Karpas-422 (cell line): ENCODE measurements around the gene PRKN. TPM values are rescaled to one million over a fixed set of nuclear protein-coding genes. Genes with fewer than 3 reads are reported as not detected.

Experiments
- DNase-seq: peaks from one replicate; pipeline ENCODE4 v3.0.0-alpha.2; 2015
- H2AFZ ChIP-seq: fragments of 200-600 bp; sonication (generic); 2 replicates; pipeline ENCODE4 v1.6.1; 2014; ENCODE audit warnings: antibody characterized with exemption, low read length, mixed read lengths
- H3K27ac ChIP-seq: fragments of 200-600 bp; sonication (generic); 2 replicates; pipeline ENCODE4 v1.5.1; 2014; ENCODE audit warnings: mild to moderate bottlenecking, low read length, moderate library complexity
- H3K27me3 ChIP-seq: fragments of 200-600 bp; sonication (generic); 2 replicates; pipeline ENCODE4 v1.6.1; 2014; ENCODE audit warnings: low read length, mixed read lengths
- H3K36me3 ChIP-seq: fragments of 200-600 bp; sonication (generic); 2 replicates; pipeline ENCODE4 v1.6.1; 2014; ENCODE audit warnings: low read length, mixed read lengths; ENCODE audit not compliant: insufficient read depth
- H3K4me1 ChIP-seq: fragments of 200-600 bp; sonication (generic); 2 replicates; pipeline ENCODE4 v1.6.1; 2014; ENCODE audit warnings: mild to moderate bottlenecking, low read length, mixed read lengths
- H3K4me2 ChIP-seq: fragments of 200-600 bp; sonication (generic); 2 replicates; pipeline ENCODE4 v1.6.1; 2014; ENCODE audit warnings: low read length, low read depth, mild to moderate bottlenecking; ENCODE audit not compliant: poor library complexity, severe bottlenecking
- H3K4me3 ChIP-seq: fragments of 200-600 bp; sonication (generic); 2 replicates; pipeline ENCODE4 v1.5.1; 2014; ENCODE audit warnings: mild to moderate bottlenecking, antibody characterized with exemption, low read length, mixed read lengths
- H3K79me2 ChIP-seq: fragments of 200-600 bp; sonication (generic); 2 replicates; pipeline ENCODE4 v1.6.1; 2014; ENCODE audit warnings: mild to moderate bottlenecking, low read length, mixed read lengths
- H3K9ac ChIP-seq: fragments of 200-600 bp; sonication (generic); 2 replicates; pipeline ENCODE4 v1.6.0; 2014; ENCODE audit warnings: low read length
- H3K9me2 ChIP-seq: fragments of 200-600 bp; sonication (generic), shearing (Covaris generic); replicated peaks from 2 replicates; pipeline ENCODE4 v1.6.0; 2014; ENCODE audit warnings: mild to moderate bottlenecking, low read length, moderate library complexity; ENCODE audit not compliant: insufficient read depth
- H3K9me3 ChIP-seq: fragments of 300-700, 200-600 bp; sonication (generic); 2 replicates; pipeline ENCODE4 v1.6.1; 2014; ENCODE audit warnings: low read length, mixed read lengths
- H4K20me1 ChIP-seq: fragments of 200-600 bp; sonication (generic); 2 replicates; pipeline ENCODE4 v1.6.1; 2014; ENCODE audit warnings: mild to moderate bottlenecking, antibody characterized with exemption, low read length, low read depth; ENCODE audit not compliant: insufficient read depth
- total RNA-seq: library from RNA; depleted of rRNA; stranded (reverse); fragments of >200 nt; shearing (Covaris generic); gene quantifications from 2 replicates; pipeline ENCODE4 v1.2.3, GENCODE V29; 2014; ENCODE audit warnings: low replicate concordance

PRKN gene
- total RNA-seq, 1 experiment from 2014 or later, result not detected

DNA sequence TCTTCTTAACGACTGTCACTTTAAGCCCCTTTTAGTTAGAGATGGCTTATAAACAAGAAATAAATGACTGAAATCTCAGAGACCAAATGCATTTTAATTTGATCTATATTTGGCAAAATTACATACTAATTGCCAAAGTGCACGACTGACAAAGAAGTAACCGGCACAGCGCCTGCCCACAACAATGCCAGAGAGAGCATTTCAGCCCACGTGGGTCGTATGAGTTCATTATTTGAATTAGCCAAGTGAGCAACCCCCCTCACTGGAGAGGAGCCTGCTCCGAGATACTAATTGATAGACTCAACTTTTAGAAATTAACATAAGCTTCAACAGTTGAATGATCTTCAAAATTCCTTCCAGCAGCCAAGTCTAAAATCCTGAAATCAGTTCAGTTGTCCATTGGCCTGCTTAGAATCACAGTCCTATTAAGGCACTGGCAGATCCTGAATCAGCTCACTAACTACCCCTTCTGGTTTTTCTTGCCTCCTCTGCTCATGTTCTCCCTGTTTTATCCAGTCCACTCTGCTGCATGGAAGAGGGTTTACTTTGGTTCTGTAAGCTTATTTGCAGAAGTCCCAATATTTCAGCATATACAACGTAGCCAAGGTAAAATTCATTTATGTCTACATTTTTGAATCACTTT is 934.6 kb downstream of the PRKN start:
- H3K36me3 ChIP-seq, result no peaks in the 10 kb centered on the region

DNA sequence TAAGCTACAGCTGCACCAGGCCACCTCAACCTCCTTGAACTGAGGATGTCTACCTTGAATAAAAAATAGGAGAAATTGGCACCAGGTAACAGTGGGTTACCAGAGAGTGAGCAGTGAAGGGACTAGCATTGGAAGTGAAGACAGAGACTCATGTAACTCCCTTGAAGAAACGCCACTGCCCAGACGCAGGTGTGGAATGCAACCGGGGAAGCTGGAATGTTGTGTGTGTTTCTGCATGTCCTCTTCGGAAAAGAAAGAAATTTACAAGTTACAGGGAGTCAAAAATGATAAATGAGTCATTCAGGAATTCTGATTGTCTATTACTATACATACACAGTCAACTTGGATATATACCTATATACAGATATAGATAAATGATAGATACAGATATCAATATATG is 939.0 kb downstream of the PRKN start:
- no peak overlapping the region for H3K4me2 ChIP-seq
- H3K4me3 ChIP-seq, result no peak overlapping the region
- H3K79me2 ChIP-seq, result no peaks in the 10 kb centered on the region
- H3K27ac ChIP-seq, result no peak overlapping the region
- no peak overlapping the region for H3K9ac ChIP-seq
- H3K4me1 ChIP-seq, result no peaks in the 10 kb centered on the region
- H2AFZ ChIP-seq, result no peak overlapping the region
- no peaks in the 10 kb centered on the region for H3K27me3 ChIP-seq
- no peaks in the 10 kb centered on the region for H3K36me3 ChIP-seq
- H3K9me2 ChIP-seq, result no peaks in the 10 kb centered on the region
- DNase-seq, result no peak
- no peaks in the 10 kb centered on the region for H4K20me1 ChIP-seq
- no peaks in the 10 kb centered on the region for H3K9me3 ChIP-seq

More for the DNA sequence above, 934.6 kb downstream of the PRKN start:
- no peak overlapping the region for H3K9ac ChIP-seq
- H3K4me2 ChIP-seq, result no peak overlapping the region
- no peaks in the 10 kb centered on the region for H3K9me2 ChIP-seq
- H3K9me3 ChIP-seq, result no peaks in the 10 kb centered on the region
- no peaks in the 10 kb centered on the region for H4K20me1 ChIP-seq
- DNase-seq, result no peak
- no peaks in the 10 kb centered on the region for H3K27me3 ChIP-seq
- H3K27ac ChIP-seq, result no peak overlapping the region
- no peak overlapping the region for H3K4me3 ChIP-seq
- H3K4me1 ChIP-seq, result no peaks in the 10 kb centered on the region
- no peaks in the 10 kb centered on the region for H3K79me2 ChIP-seq
- H2AFZ ChIP-seq, result no peak overlapping the region

- Histone ChIP-seq H3K79me2 (no peaks in the 10 kb centered on the region), H3K9me2 (no peaks in the 10 kb centered on the region), H3K27me3 (no peaks in the 10 kb centered on the region), H3K4me3 (no peak overlapping the region), H3K27ac (no peak overlapping the region), H3K9me3 (no peaks in the 10 kb centered on the region), H3K4me2 (no peak overlapping the region), H4K20me1 (no peaks in the 10 kb centered on the region), H3K9ac (no peak overlapping the region), H3K4me1 (no peaks in the 10 kb centered on the region), H2AFZ (no peak overlapping the region), H3K36me3 (no peaks in the 10 kb centered on the region)
- no peak for DNase-seq
Observed at GRCh38 chr6:161772176-161772575, 955.4 kb downstream of the PRKN start.

GRCh38 chr6:161761966-161762365 is 965.6 kb downstream of the PRKN start:
- Histone ChIP-seq H3K4me1 (no peaks in the 10 kb centered on the region), H3K4me3 (no peak overlapping the region), H3K9me3 (no peaks in the 10 kb centered on the region), H2AFZ (no peak overlapping the region), H3K36me3 (no peaks in the 10 kb centered on the region), H3K9ac (no peak overlapping the region), H3K79me2 (no peaks in the 10 kb centered on the region), H3K27ac (no peak overlapping the region), H3K9me2 (no peaks in the 10 kb centered on the region), H3K27me3 (no peaks in the 10 kb centered on the region), H3K4me2 (no peak overlapping the region), H4K20me1 (no peaks in the 10 kb centered on the region)
- DNase-seq, result no peak

DNA sequence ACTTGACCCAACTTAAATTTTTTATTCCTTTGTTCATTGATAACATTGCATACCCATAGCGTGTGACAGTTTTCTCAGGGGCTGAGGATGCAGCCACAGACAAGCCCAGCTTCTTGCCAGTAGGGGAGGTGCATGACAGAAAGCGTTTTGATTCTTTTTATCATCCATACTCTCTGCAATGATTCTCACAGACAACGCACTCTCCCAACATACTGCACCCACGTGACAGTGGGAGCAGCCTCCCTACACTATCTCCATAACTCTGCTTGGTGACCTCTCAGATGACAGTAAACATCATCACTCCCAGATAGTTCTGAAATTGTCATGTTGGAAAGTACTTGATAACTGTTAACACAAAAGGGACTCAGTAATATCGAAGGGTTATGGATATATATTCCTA is 972.5 kb downstream of the PRKN start:
- Histone ChIP-seq H3K4me3 (no peak overlapping the region), H3K9ac (no peak overlapping the region), H3K36me3 (no peaks in the 10 kb centered on the region), H4K20me1 (no peaks in the 10 kb centered on the region), H3K4me2 (no peak overlapping the region), H3K27ac (no peak overlapping the region), H3K79me2 (no peaks in the 10 kb centered on the region), H3K4me1 (no peaks in the 10 kb centered on the region), H3K9me2 (no peaks in the 10 kb centered on the region), H3K9me3 (no peaks in the 10 kb centered on the region), H2AFZ (no peak overlapping the region), H3K27me3 (no peaks in the 10 kb centered on the region)
- DNase-seq, result no peak

DNA sequence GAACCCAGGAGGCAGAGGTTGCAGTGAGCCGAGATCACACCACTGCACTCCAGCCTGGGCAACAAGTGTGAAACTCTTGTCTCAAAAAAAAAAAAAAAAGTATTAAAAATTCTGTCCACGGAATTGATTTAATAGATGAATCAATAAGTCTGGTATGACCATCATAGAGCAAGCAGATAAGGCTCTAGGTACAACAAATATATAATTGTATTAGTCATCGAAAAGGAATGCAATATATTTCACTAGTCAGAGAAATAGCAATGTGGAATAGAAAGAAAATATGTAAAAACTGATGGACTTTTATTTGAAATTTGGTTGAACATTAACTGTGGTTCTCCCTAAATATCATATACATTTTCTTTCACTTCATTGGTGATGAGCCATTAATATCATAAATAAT is 976.9 kb downstream of the PRKN start:
- H3K36me3 ChIP-seq, result no peaks in the 10 kb centered on the region
- no peak overlapping the region for H3K9ac ChIP-seq
- H3K4me2 ChIP-seq, result no peak overlapping the region
- no peak overlapping the region for H3K4me3 ChIP-seq
- DNase-seq, result no peak
- no peak overlapping the region for H2AFZ ChIP-seq
- no peaks in the 10 kb centered on the region for H3K4me1 ChIP-seq
- H3K27me3 ChIP-seq, result no peaks in the 10 kb centered on the region
- H4K20me1 ChIP-seq, result no peaks in the 10 kb centered on the region
- H3K27ac ChIP-seq, result no peak overlapping the region
- no peaks in the 10 kb centered on the region for H3K9me3 ChIP-seq
- no peaks in the 10 kb centered on the region for H3K79me2 ChIP-seq
- no peaks in the 10 kb centered on the region for H3K9me2 ChIP-seq

- H3K9me2 ChIP-seq, result no peaks in the 10 kb centered on the region
- H3K79me2 ChIP-seq, result no peaks in the 10 kb centered on the region
- H3K9me3 ChIP-seq, result no peaks in the 10 kb centered on the region
- H3K27me3 ChIP-seq, result no peaks in the 10 kb centered on the region
- no peaks in the 10 kb centered on the region for H3K4me1 ChIP-seq
- H3K4me3 ChIP-seq, result no peak overlapping the region
- no peak for DNase-seq
- no peaks in the 10 kb centered on the region for H4K20me1 ChIP-seq
- H3K9ac ChIP-seq, result no peak overlapping the region
- no peak overlapping the region for H3K4me2 ChIP-seq
- no peak overlapping the region for H2AFZ ChIP-seq
- no peaks in the 10 kb centered on the region for H3K36me3 ChIP-seq
- H3K27ac ChIP-seq, result no peak overlapping the region
Observed at GRCh38 chr6:161749576-161749975, 978.0 kb downstream of the PRKN start.

DNA sequence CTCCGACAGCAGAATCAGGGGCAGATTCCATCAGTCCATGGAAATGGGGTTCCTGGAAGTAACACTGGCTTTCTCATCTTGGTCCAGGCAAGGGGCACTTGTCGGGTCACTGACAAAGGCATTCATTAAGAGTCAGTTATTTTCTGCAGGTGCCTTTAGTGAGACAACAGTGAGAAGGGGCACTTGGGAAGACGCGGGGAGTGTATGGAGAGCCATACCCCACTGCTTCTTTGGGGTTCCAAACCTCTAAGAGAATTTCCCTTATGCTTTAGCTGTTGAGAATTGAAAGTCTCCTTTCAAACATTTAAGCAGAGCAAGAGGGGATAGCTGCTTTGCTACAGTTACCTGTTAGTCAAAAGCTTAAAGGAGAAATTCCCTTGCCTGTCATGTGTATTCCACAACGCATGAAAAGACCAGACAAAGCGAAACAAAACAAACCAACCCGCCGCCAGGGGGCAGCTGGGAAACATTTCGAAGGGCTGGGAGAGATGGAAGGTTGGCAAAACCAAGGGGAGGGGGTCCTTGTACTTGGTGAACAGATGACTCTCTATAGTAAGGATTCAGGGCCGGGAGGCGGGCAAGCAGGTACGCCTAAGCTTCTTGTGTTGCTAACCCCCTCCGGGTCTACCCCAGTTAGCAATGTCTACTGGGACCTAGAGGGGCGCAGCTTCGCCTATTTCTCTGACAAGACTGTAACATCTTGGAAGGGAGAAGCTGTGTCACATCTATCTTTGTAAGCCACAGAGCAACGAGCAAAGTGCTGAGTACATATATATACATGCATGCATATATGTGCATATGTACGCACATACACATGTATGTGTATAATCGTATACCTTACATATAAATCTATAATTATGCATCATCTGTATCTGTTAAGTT is 978.8 kb downstream of the PRKN start:
- Histone ChIP-seq H3K27me3 (no peaks in the 10 kb centered on the region), H3K4me1 (no peaks in the 10 kb centered on the region), H3K9ac (no peak overlapping the region), H4K20me1 (no peaks in the 10 kb centered on the region), H2AFZ (no peak overlapping the region), H3K27ac (no peak overlapping the region), H3K9me2 (no peaks in the 10 kb centered on the region), H3K36me3 (no peaks in the 10 kb centered on the region), H3K79me2 (no peaks in the 10 kb centered on the region), H3K4me3 (no peak overlapping the region), H3K9me3 (no peaks in the 10 kb centered on the region), H3K4me2 (no peak overlapping the region)
- peak; percentile 73 for DNase-seq
